CD4-positive, alpha-beta T cell treated with Interferon gamma for 1 hour (primary cell): ENCODE data around the gene RPL29.

Experiments used
- DNase-seq: peaks from one replicate; pipeline ENCODE4 v3.0.0-alpha.2; 2020

Gene RPL29

DNA sequence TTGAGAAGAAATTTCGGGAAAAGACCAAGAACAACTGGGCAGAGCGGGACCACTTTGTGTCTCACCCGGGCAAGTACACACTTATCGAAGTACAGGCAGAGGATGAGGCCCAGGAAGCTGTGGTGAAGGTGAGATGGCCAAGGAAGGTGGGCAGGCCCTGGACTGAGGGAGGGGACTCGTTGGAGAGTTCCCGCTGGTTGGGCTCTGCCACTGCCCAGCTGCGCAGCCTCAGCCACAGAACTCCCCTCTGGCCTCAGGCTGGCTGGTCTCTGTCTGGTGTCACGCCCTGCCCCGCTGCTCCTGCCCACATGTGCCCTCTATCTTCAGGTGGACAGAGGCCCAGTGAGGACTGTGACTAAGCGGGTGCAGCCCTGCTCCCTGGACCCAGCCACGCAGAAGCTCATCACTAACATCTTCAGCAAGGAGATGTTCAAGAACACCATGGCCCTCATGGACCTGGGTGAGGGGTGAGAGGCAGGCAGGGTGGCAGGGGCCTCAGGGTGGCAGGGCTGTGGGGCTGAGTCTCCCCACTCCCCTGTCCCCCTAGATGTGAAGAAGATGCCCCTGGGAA, 51.2 kb downstream of the RPL29 start:
- DNase-seq: no peak
